OCI-LY7 (cell line): ENCODE data around the gene AHCYL1.

Source experiments
- EZH2phosphoT487 ChIP-seq: fragments of 200-600 bp; sonication (generic); IDR thresholded peaks from 2 replicates; pipeline ENCODE4 v1.6.1; 2018; ENCODE audit warnings: low read depth, borderline replicate concordance, mild to moderate bottlenecking, mixed run types, antibody characterized with exemption, low read length, moderate library complexity, mixed read lengths
- TF ChIP-seq, protein P1 (sequence below): fragments of 200-600 bp; sonication (generic); conservative IDR thresholded peaks from 2 replicates; pipeline ENCODE4 v1.5.1; 2014; ENCODE audit warnings: mild to moderate bottlenecking, antibody characterized with exemption, low read length, moderate library complexity, mixed read lengths

- TF ChIP-seq, protein P1, sequence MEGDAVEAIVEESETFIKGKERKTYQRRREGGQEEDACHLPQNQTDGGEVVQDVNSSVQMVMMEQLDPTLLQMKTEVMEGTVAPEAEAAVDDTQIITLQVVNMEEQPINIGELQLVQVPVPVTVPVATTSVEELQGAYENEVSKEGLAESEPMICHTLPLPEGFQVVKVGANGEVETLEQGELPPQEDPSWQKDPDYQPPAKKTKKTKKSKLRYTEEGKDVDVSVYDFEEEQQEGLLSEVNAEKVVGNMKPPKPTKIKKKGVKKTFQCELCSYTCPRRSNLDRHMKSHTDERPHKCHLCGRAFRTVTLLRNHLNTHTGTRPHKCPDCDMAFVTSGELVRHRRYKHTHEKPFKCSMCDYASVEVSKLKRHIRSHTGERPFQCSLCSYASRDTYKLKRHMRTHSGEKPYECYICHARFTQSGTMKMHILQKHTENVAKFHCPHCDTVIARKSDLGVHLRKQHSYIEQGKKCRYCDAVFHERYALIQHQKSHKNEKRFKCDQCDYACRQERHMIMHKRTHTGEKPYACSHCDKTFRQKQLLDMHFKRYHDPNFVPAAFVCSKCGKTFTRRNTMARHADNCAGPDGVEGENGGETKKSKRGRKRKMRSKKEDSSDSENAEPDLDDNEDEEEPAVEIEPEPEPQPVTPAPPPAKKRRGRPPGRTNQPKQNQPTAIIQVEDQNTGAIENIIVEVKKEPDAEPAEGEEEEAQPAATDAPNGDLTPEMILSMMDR = no peak
- TF ChIP-seq EZH2phosphoT487 = no peak
These were observed 63.7 kb downstream of the AHCYL1 start for GRCh38 chr1:110048240-110048639.
